Adrenal gland (tissue), 12 donors: ENCODE measurements around the gene MOV10L1. TPM values are rescaled to one million over a fixed set of nuclear protein-coding genes. Genes with fewer than 3 reads are reported as not detected.

Experiments
- DNase-seq, 7 donors: peaks; one replicate each; pipeline ENCODE4 v3.0.0-alpha.2; 2019 to 2020
- H3K27ac ChIP-seq, 5 donors: fragments of 200-600 bp; sonication (generic) in 4 of 5; 1 replicate in 3 of 5; 2 replicates in 2 of 5; pipeline versions ENCODE4 v1.5.1 to v1.8.0; 2016 to 2020; ENCODE audit warnings: mild to moderate bottlenecking in 1 of 5
- H3K27me3 ChIP-seq: fragments of 200-600 bp; 2 replicates; pipeline ENCODE4 v1.8.0; 2021
- H3K36me3 ChIP-seq, 2 donors: fragments of 200-600 bp; replicated peaks in 1 of 2; 1 replicate in 1 of 2; 2 replicates in 1 of 2; pipeline versions ENCODE4 v1.5.1 to v1.8.0; 2018 to 2022
- H3K4me1 ChIP-seq, 2 donors: fragments of 200-600 bp; replicated peaks in 1 of 2; 1 replicate in 1 of 2; 2 replicates in 1 of 2; pipeline versions ENCODE4 v1.5.1 to v1.8.0; 2018 to 2021
- H3K4me3 ChIP-seq, 4 donors: fragments of 200-600 bp; sonication (generic) in 3 of 4; one replicate each; pipeline ENCODE4 v1.5.1; 2016 to 2018
- H3K9me3 ChIP-seq, 3 donors: fragments of 200-600 bp; sonication (generic) in 1 of 3; replicated peaks in 1 of 3; 1 replicate in 2 of 3; 2 replicates in 1 of 3; pipeline versions ENCODE4 v1.5.1 to v1.8.0; 2016 to 2021
- CTCF ChIP-seq, 6 experiments: fragments of 450-650 bp in 4 of 6; fragments of 200-600 bp in 2 of 6; sonication (generic) in 1 of 6; IDR thresholded peaks; 1 replicate in 5 of 6; 2 replicates in 1 of 6; pipeline versions ENCODE4 v1.5.1 to v1.8.0; 2016 to 2021; ENCODE audit warnings: antibody characterized with exemption in 6 of 6, mild to moderate bottlenecking in 2 of 6, moderate library complexity in 1 of 6
- POLR2A ChIP-seq, 2 donors: fragments of 450-650 bp; IDR thresholded peaks; one replicate each; pipeline ENCODE4 v1.6.1; 2017; ENCODE audit warnings: antibody characterized with exemption in 2 of 2, mild to moderate bottlenecking in 2 of 2, moderate library complexity in 1 of 2
- WGBS, 4 donors: extraction: QIAGEN DNeasy Blood & Tissue Kit in 2 of 4; methylation state at CpG; one replicate each; pipeline versions ENCODE4 v1.1.5 to v1.1.7; 2013 to 2017; 5-methylcytosine and 5-hydroxymethylcytosine counted together
- intact Hi-C, 2 donors: fragments of 100-400 bp; cut with DNase I; formaldehyde crosslinking; loops; one replicate each; pipeline versions ENCODE4 v1.14.1 to v1.15.0; 2022 to 2023
- polyA plus RNA-seq, 3 donors: library from polyadenylated mRNA; stranded (reverse); fragments of 200-250 nt in 2 of 3; fragments of 350-450 nt in 1 of 3; fragmentation: Illumina TruSeq in 1 of 3; extraction: RNeasy Lipid Tissue Mini Kit (QIAGEN cat#74804) in 1 of 3; gene quantifications; one replicate each; pipeline ENCODE4 v1.2.3, GENCODE V29; 2013 to 2014
- total RNA-seq, 9 donors: library from RNA; depleted of rRNA in 4 of 9; stranded (reverse); fragments of >200 nt in 4 of 9; fragments of 120-200 nt in 1 of 9; fragmentation: NEBNext Ultra II Directional in 1 of 9; extraction: Animal tissue kit (Norgen Biotek cat#: 25700) in 1 of 9; gene quantifications; one replicate each; pipeline versions ENCODE4 v1.1.0 to v1.2.4, GENCODE V29; 2013 to 2023
- donor health status: healthy with polysubstance abuse.
- donor health status: Bipolar disorder and iron deficiency.
- donor health status: DM: yes; HTN: yes; CAD: no.
- donor health status: DM: no; HTN: no; CAD: no.
- donor health status: DM: no; HTN: no; CAD: no.
- donor health status: DM: yes; HTN: yes; CAD: no.

MOV10L1 gene
- total and polyA plus RNA-seq, 12 donors, result 0.14 to 0.74 (median 0.40) TPM; not detected in 5

DNA sequence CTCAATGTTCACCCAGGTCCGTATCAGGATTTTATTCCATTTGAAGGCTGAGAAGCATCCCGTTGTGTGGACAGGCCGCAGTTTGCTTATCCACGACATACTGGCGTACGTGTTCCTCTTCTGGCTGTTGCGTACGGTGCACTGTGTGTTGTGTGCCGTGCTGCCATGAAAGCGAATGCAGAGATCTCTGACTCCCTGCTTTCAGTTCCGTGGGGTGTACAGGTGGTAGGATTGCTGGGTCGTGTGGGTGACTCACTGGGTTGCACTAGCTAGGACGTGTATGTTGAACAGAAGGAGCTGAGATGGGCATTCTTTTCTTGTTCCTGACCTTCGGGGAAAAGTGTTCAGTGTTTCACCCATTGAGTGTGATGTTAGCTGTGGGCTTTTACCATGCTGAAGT, 121.3 kb downstream of the MOV10L1 start:
- Histone ChIP-seq H3K27me3 (no peaks in the 10 kb centered on the region), H3K9me3 (no peaks in the 10 kb centered on the region), H3K27ac (no peak overlapping the region), H3K4me3 (no peak overlapping the region), H3K4me1 (peaks cover 0 to 9% of the 10 kb centered on the region in 2 donors), H3K36me3 (peaks cover 0 to 79% of the 10 kb centered on the region in 2 donors)
- DNase-seq, result no peak
- TF ChIP-seq CTCF (IDR thresholded peaks at IDR 0.05) (no peak), POLR2A (IDR thresholded peaks at IDR 0.05) (no peak)
- WGBS, 4 donors, result 81 to 88% (median 85%) methylated on average over 14 of the region's 14 CpGs
- intact Hi-C loops, result loop anchor here in 1 of 2 donors (2.0 kb wide), 1 partner anchor 64 kb away; no protein-coding TSS in a partner anchor

Other genes with a start within 250 kb of the MOV10L1 start
- gene ZBED4, start 236.2 kb upstream of the MOV10L1 start, total RNA-seq, result 1 to 10 TPM; 4.1 to 8.6 (median 6.1) TPM
- gene ZBED4, start 236.2 kb upstream of the MOV10L1 start, polyA plus RNA-seq, result 1 to 10 TPM; 2.1 to 5.1 (median 3.0) TPM
- gene ALG12, start 171.6 kb upstream of the MOV10L1 start, total RNA-seq, result 10 to 100 TPM in 8 of 9 donors, 1 to 10 TPM in 1; 9.8 to 33.6 (median 22.3) TPM
- 10 to 100 TPM in 2 of 3 donors, 1 to 10 TPM in 1; 6.4 to 11.6 (median 11.3) TPM for gene ALG12, start 171.6 kb upstream of the MOV10L1 start, polyA plus RNA-seq
- gene CRELD2, start 171.4 kb upstream of the MOV10L1 start, total RNA-seq, result 10 to 100 TPM; 16.5 to 63.4 (median 45.4) TPM
- gene CRELD2, start 171.4 kb upstream of the MOV10L1 start, polyA plus RNA-seq, result 10 to 100 TPM; 14.5 to 28.1 (median 23.0) TPM
- 10 to 100 TPM; 11.3 to 99.2 (median 54.7) TPM for gene PIM3, start 129.2 kb upstream of the MOV10L1 start, total RNA-seq
- 10 to 100 TPM in 2 of 3 donors, 1 to 10 TPM in 1; 7.2 to 70.0 (median 42.0) TPM for gene PIM3, start 129.2 kb upstream of the MOV10L1 start, polyA plus RNA-seq
- not detected for gene IL17REL, start 77.2 kb upstream of the MOV10L1 start, total RNA-seq
- gene IL17REL, start 77.2 kb upstream of the MOV10L1 start, polyA plus RNA-seq, result not detected
- not detected for gene TTLL8, start 31.7 kb upstream of the MOV10L1 start, total RNA-seq
- gene TTLL8, start 31.7 kb upstream of the MOV10L1 start, polyA plus RNA-seq, result not detected
- gene MLC1, start 4.6 kb upstream of the MOV10L1 start, total RNA-seq, result under 1 TPM in 1 of 9 donors, not detected in 8; 0.22 TPM
- gene MLC1, start 4.6 kb upstream of the MOV10L1 start, polyA plus RNA-seq, result under 1 TPM in 1 of 3 donors, not detected in 2; 0.03 TPM
- gene PANX2, start 80.7 kb downstream of the MOV10L1 start, total RNA-seq, result 1 to 10 TPM in 2 of 9 donors, under 1 TPM in 7; 0.26 to 2.6 (median 0.67) TPM
- 1 to 10 TPM in 2 of 3 donors, under 1 TPM in 1; 0.22 to 4.1 (median 2.0) TPM for gene PANX2, start 80.7 kb downstream of the MOV10L1 start, polyA plus RNA-seq
- gene TRABD, start 95.9 kb downstream of the MOV10L1 start, total RNA-seq, result 10 to 100 TPM; 13.5 to 46.8 (median 28.6) TPM
- gene TRABD, start 95.9 kb downstream of the MOV10L1 start, polyA plus RNA-seq, result 10 to 100 TPM in 2 of 3 donors, 1 to 10 TPM in 1; 3.0 to 79.0 (median 48.9) TPM
- 10 to 100 TPM; 28.2 to 52.0 (median 33.9) TPM for gene SELENOO, start 111.0 kb downstream of the MOV10L1 start, total RNA-seq
- gene SELENOO, start 111.0 kb downstream of the MOV10L1 start, polyA plus RNA-seq, result 10 to 100 TPM in 2 of 3 donors, 1 to 10 TPM in 1; 1.9 to 89.0 (median 73.5) TPM
- gene TUBGCP6, start 155.0 kb downstream of the MOV10L1 start, total RNA-seq, result 10 to 100 TPM; 20.0 to 64.8 (median 46.8) TPM
- 100 to 1,000 TPM in 2 of 3 donors, 1 to 10 TPM in 1; 8.3 to 171 (median 111) TPM for gene TUBGCP6, start 155.0 kb downstream of the MOV10L1 start, polyA plus RNA-seq
- gene HDAC10, start 161.3 kb downstream of the MOV10L1 start, total RNA-seq, result 10 to 100 TPM in 8 of 9 donors, 1 to 10 TPM in 1; 9.7 to 72.1 (median 39.1) TPM
- gene HDAC10, start 161.3 kb downstream of the MOV10L1 start, polyA plus RNA-seq, result 100 to 1,000 TPM in 1 of 3 donors, 10 to 100 TPM in 1, 1 to 10 TPM in 1; 2.0 to 179 (median 79.3) TPM
- 1 to 10 TPM; 3.1 to 6.8 (median 5.2) TPM for gene MAPK12, start 171.7 kb downstream of the MOV10L1 start, total RNA-seq
- 10 to 100 TPM in 2 of 3 donors, 1 to 10 TPM in 1; 1.7 to 17.1 (median 13.9) TPM for gene MAPK12, start 171.7 kb downstream of the MOV10L1 start, polyA plus RNA-seq
- gene MAPK11, start 180.4 kb downstream of the MOV10L1 start, total RNA-seq, result 1 to 10 TPM; 3.0 to 9.3 (median 6.7) TPM
- gene MAPK11, start 180.4 kb downstream of the MOV10L1 start, polyA plus RNA-seq, result 10 to 100 TPM in 2 of 3 donors, 1 to 10 TPM in 1; 2.0 to 29.5 (median 25.1) TPM
- gene PLXNB2, start 217.6 kb downstream of the MOV10L1 start, total RNA-seq, result 100 to 1,000 TPM in 8 of 9 donors, 10 to 100 TPM in 1; 12.4 to 412 (median 324) TPM
- gene PLXNB2, start 217.6 kb downstream of the MOV10L1 start, polyA plus RNA-seq, result 100 to 1,000 TPM in 2 of 3 donors, 10 to 100 TPM in 1; 38.1 to 431 (median 268) TPM
- gene DENND6B, start 237.0 kb downstream of the MOV10L1 start, total RNA-seq, result 10 to 100 TPM in 2 of 9 donors, 1 to 10 TPM in 7; 1.8 to 16.9 (median 8.0) TPM
- 10 to 100 TPM in 2 of 3 donors, 1 to 10 TPM in 1; 2.5 to 32.7 (median 21.7) TPM for gene DENND6B, start 237.0 kb downstream of the MOV10L1 start, polyA plus RNA-seq